Lower leg skin (tissue), 3 donors: ENCODE data around the gene TSHZ2.

ENCODE experiments used
- POLR2A ChIP-seq, 2 donors: fragments of 450-650 bp; IDR thresholded peaks; one replicate each; pipeline ENCODE4 v1.6.1; 2016 to 2017; ENCODE audit warnings: antibody characterized with exemption in 2 of 2, mild to moderate bottlenecking in 1 of 2, moderate library complexity in 1 of 2
- TF ChIP-seq, protein P1 (sequence below), 3 donors: fragments of 450-650 bp; IDR thresholded peaks; one replicate each; pipeline ENCODE4 v1.5.1; 2016; ENCODE audit warnings: antibody characterized with exemption in 3 of 3, mild to moderate bottlenecking in 3 of 3, moderate library complexity in 2 of 3

DNA sequence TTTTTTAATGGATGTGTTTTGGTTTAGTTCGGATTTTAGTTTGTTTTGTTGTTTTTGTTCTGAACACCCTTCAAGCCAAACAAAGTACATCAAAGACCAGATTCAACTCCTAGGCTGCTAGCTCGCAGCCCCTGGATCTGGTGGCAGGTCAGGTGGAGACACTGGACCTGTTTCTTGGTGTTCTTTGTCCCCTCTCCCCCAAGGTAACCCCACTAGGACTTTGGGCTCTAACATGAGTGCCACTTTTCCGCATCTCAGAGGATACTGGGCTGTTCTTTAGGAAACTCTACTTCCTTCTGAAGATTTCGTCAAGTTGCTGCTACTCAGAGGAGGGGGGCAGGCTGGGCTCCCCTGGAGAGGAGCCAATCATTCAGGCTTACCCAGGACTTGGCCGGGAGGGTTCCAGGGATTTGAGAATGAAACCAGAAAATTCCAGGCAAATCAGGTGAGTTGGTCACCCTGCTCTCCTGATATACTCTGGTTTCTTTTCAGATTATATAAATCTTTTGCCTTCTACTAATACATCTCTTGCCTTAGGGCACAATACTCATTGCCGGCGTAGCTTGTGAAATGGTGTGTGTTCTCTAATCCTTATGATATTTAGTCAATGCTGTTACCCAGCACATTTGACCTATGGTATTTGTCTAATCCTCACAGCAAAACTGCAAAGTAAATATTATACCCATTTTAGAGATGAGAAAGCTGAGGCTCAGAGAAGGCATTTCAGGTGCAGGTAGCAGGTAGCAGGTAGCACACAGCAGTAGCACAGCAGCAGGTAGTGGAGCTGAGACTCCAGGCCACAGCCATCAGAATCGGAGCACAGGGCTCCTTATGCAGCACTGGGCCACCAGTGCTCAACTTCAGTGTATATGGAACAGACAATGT is 291.6 kb downstream of the TSHZ2 start:
- TF ChIP-seq, protein P1, sequence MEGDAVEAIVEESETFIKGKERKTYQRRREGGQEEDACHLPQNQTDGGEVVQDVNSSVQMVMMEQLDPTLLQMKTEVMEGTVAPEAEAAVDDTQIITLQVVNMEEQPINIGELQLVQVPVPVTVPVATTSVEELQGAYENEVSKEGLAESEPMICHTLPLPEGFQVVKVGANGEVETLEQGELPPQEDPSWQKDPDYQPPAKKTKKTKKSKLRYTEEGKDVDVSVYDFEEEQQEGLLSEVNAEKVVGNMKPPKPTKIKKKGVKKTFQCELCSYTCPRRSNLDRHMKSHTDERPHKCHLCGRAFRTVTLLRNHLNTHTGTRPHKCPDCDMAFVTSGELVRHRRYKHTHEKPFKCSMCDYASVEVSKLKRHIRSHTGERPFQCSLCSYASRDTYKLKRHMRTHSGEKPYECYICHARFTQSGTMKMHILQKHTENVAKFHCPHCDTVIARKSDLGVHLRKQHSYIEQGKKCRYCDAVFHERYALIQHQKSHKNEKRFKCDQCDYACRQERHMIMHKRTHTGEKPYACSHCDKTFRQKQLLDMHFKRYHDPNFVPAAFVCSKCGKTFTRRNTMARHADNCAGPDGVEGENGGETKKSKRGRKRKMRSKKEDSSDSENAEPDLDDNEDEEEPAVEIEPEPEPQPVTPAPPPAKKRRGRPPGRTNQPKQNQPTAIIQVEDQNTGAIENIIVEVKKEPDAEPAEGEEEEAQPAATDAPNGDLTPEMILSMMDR (IDR thresholded peaks at IDR 0.05): no peak
- TF ChIP-seq POLR2A (IDR thresholded peaks at IDR 0.05): no peak
